ENCODE results near the gene DPYSL4.

GRCh38 chr10:132250481-132251475 is 64.0 kb downstream of the DPYSL4 start:
- TF ChIP-seq CTCF (IDR thresholded peaks at IDR 0.05) (no peak), POLR2A (IDR thresholded peaks at IDR 0.05) (no peak)
